GM12878 (cell line): ENCODE measurements around the gene CENPS. TPM values are rescaled to one million over a fixed set of nuclear protein-coding genes. Genes with fewer than 3 reads are reported as not detected.
A peak's percentile ranks its signal among the peaks of the same experiment; 100 is the strongest.

Experiments used
- CHD4 ChIP-seq: fragments of 200-600 bp; sonication (generic); IDR thresholded peaks from 2 replicates; pipeline ENCODE4 v1.6.1; 2016; ENCODE audit warnings: mild to moderate bottlenecking
- EP300 ChIP-seq, 2 experiments: fragments of 150-350 bp in 1 of 2; IDR thresholded peaks; 2 replicates each; pipeline ENCODE4 v1.6.1; 2011 to 2012; ENCODE audit warnings: low read depth in 2 of 2, low read length in 2 of 2, borderline replicate concordance in 1 of 2, improper control_type of control experiment in 1 of 2, inconsistent platforms in 1 of 2; ENCODE audit not compliant: control insufficient read depth in 1 of 2
- EZH2 ChIP-seq: IDR thresholded peaks from 2 replicates; pipeline ENCODE4 v1.6.1; 2012; ENCODE audit warnings: low read depth, mild to moderate bottlenecking, control low read depth, inconsistent platforms, low read length, borderline replicate concordance; ENCODE audit not compliant: control insufficient read depth
- JUND ChIP-seq: IDR thresholded peaks from 2 replicates; pipeline ENCODE4 v1.6.1; 2012; ENCODE audit warnings: low read depth, mild to moderate bottlenecking, low read length, improper control_type of control experiment, moderate library complexity
- KDM1A ChIP-seq: fragments of 200-600 bp; sonication (generic); IDR thresholded peaks from 2 replicates; pipeline ENCODE4 v1.6.1; 2016; ENCODE audit warnings: borderline replicate concordance
- NR2C2 ChIP-seq: IDR thresholded peaks from 2 replicates; pipeline ENCODE4 v1.6.1; 2011; ENCODE audit warnings: borderline replicate concordance, low read depth; ENCODE audit not compliant: control insufficient read depth, insufficient read length
- PAX5 ChIP-seq: IDR thresholded peaks from 2 replicates; pipeline ENCODE4 v1.6.1; 2011; ENCODE audit warnings: low read depth, low read length, borderline replicate concordance
- POLR2A ChIP-seq: IDR thresholded peaks from 2 replicates; pipeline ENCODE4 v1.6.1; 2011; ENCODE audit warnings: low read depth, mild to moderate bottlenecking, low read length
- POLR2AphosphoS2 ChIP-seq: IDR thresholded peaks from 2 replicates; pipeline ENCODE4 v1.6.1; 2011; ENCODE audit warnings: low read depth, mild to moderate bottlenecking, low read length, improper control_type of control experiment, moderate library complexity
- POLR2AphosphoS5 ChIP-seq: IDR thresholded peaks from 2 replicates; pipeline ENCODE4 v1.6.1; 2011; ENCODE audit warnings: mild to moderate bottlenecking, low read length, inconsistent platforms
- RFX5 ChIP-seq: IDR thresholded peaks from 2 replicates; pipeline ENCODE4 v1.6.1; 2011; ENCODE audit warnings: low read depth, low read length, improper control_type of control experiment
- TAF1 ChIP-seq: IDR thresholded peaks from 2 replicates; pipeline ENCODE4 v1.6.1; 2011; ENCODE audit warnings: mild to moderate bottlenecking, low read depth, low read length, borderline replicate concordance
- ZSCAN29 ChIP-seq: fragments of 450-650 bp; IDR thresholded peaks from 2 replicates; pipeline ENCODE4 v1.6.1; 2017; ENCODE audit warnings: mild to moderate bottlenecking, moderate library complexity
- polyA plus RNA-seq, 11 experiments: library from polyadenylated mRNA; depleted of rRNA in 4 of 11; unstranded in 6 of 11; stranded (reverse) in 5 of 11; fragments of >200 nt; fragmentation: Nextera tagmentation in 4 of 11; fragmentation: Illumina TruSeq in 1 of 11; extraction: Ambion mirVana in 4 of 11; extraction: Trizol in 1 of 11; gene quantifications; 1 replicate in 1 of 11; 2 replicates in 10 of 11; pipeline versions ENCODE4 v1.2.1 to v1.2.3, GENCODE V29; 2011 to 2016; ENCODE audit warnings: inconsistent platforms in 2 of 11, missing spikeins in 2 of 11, low read depth in 1 of 11
- total RNA-seq, 4 experiments: library from RNA; depleted of rRNA in 3 of 4; stranded (reverse); fragments of >200 nt in 3 of 4; fragmentation: Illumina TruSeq in 1 of 4; extraction: Trizol in 1 of 4; gene quantifications; 2 replicates each; pipeline versions ENCODE4 v1.2.1 to v1.2.3, GENCODE V29; 2013 to 2021
- TF ChIP-seq, protein P1 (sequence below): fragments of 450-650 bp; IDR thresholded peaks from 2 replicates; pipeline ENCODE4 v1.6.1; 2017; ENCODE audit warnings: antibody characterized with exemption, mild to moderate bottlenecking, moderate library complexity
- TF ChIP-seq, protein P2 (sequence below): fragments of 450-650 bp; IDR thresholded peaks from 2 replicates; pipeline ENCODE4 v1.6.1; 2016; ENCODE audit warnings: mild to moderate bottlenecking
- TF ChIP-seq, protein P3 (sequence below): fragments of 150-350 bp; IDR thresholded peaks from 2 replicates; pipeline ENCODE4 v1.6.1; 2016; ENCODE audit warnings: low read depth, low read length
- TF ChIP-seq, protein P4 (sequence below): fragments of 450-650 bp; IDR thresholded peaks from 2 replicates; pipeline ENCODE4 v1.6.1; 2017; ENCODE audit warnings: mild to moderate bottlenecking, moderate library complexity

The CENPS gene
- total and polyA plus RNA-seq, 10 of the 15 experiments (the other 5 are each of a cell fraction or from before 2014, with no cell fraction given): 9.4 to 51.7 (median 16.7) TPM

DNA sequence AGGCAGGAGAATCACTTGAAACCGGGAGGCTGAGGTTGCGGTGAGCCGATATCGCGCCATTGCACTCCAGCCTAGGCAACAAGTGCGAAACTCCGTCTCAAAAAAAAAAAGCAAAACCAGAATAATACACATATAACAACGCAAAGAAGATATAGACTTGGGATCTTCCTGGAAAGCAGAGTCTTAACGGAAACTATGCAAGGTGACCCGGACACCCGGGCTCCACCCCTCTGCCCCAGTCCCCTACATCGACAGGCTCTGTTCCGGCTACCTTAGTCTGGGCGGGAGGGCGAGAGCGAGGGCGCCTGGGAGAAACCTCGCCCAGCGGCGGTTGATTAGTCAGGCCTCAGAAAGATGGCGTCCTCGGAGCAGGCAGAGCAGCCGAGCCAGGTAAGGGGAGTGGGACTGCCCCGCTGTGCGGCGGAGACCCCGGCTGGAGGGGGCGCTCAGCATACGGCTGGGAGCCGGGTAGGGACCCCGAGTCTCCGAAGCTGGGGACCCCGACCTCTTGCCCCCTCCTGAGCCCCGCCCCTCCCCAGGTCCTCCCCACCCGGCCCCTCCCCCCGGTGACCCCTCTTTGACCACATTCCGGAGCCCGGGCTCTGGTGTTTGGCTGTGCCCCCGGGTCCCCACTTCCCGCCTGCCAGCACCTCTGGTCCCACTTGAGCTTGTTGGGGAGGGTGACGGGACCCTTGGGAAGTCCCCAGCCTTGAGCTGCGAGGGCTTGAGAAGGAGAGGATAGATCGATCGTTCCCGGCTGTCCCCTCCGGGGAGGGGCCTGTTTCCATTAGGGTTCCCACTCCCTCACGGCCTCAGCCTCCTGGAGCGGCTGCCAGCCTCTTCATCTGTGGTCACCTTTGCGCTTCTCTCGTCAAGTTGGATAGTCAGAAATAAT lies 44.6 kb downstream of the CENPS start, which contains the start of gene PEX14 (continued):
- TF ChIP-seq, protein P1, sequence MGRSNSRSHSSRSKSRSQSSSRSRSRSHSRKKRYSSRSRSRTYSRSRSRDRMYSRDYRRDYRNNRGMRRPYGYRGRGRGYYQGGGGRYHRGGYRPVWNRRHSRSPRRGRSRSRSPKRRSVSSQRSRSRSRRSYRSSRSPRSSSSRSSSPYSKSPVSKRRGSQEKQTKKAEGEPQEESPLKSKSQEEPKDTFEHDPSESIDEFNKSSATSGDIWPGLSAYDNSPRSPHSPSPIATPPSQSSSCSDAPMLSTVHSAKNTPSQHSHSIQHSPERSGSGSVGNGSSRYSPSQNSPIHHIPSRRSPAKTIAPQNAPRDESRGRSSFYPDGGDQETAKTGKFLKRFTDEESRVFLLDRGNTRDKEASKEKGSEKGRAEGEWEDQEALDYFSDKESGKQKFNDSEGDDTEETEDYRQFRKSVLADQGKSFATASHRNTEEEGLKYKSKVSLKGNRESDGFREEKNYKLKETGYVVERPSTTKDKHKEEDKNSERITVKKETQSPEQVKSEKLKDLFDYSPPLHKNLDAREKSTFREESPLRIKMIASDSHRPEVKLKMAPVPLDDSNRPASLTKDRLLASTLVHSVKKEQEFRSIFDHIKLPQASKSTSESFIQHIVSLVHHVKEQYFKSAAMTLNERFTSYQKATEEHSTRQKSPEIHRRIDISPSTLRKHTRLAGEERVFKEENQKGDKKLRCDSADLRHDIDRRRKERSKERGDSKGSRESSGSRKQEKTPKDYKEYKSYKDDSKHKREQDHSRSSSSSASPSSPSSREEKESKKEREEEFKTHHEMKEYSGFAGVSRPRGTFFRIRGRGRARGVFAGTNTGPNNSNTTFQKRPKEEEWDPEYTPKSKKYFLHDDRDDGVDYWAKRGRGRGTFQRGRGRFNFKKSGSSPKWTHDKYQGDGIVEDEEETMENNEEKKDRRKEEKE: no peak
- TF ChIP-seq POLR2AphosphoS2: peak; percentile 89; the same call in 1 of the 2 replicates
- no peak for TF ChIP-seq EZH2
- TF ChIP-seq JUND: no peak
- TF ChIP-seq TAF1: peak; percentile 93
- TF ChIP-seq EP300 (IDR thresholded peaks at IDR 0.05; ENCODE audit: borderline replicate concordance in 1 of 2, control insufficient read depth in 1 of 2, low read depth in 2 of 2, low read length in 2 of 2): no peak
- no peak for TF ChIP-seq CHD4
- peak; percentile 73 for TF ChIP-seq POLR2AphosphoS5
- peak; percentile 95 for TF ChIP-seq POLR2A
- TF ChIP-seq, protein P2, sequence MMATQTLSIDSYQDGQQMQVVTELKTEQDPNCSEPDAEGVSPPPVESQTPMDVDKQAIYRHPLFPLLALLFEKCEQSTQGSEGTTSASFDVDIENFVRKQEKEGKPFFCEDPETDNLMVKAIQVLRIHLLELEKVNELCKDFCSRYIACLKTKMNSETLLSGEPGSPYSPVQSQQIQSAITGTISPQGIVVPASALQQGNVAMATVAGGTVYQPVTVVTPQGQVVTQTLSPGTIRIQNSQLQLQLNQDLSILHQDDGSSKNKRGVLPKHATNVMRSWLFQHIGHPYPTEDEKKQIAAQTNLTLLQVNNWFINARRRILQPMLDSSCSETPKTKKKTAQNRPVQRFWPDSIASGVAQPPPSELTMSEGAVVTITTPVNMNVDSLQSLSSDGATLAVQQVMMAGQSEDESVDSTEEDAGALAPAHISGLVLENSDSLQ: no peak
- TF ChIP-seq, protein P3, sequence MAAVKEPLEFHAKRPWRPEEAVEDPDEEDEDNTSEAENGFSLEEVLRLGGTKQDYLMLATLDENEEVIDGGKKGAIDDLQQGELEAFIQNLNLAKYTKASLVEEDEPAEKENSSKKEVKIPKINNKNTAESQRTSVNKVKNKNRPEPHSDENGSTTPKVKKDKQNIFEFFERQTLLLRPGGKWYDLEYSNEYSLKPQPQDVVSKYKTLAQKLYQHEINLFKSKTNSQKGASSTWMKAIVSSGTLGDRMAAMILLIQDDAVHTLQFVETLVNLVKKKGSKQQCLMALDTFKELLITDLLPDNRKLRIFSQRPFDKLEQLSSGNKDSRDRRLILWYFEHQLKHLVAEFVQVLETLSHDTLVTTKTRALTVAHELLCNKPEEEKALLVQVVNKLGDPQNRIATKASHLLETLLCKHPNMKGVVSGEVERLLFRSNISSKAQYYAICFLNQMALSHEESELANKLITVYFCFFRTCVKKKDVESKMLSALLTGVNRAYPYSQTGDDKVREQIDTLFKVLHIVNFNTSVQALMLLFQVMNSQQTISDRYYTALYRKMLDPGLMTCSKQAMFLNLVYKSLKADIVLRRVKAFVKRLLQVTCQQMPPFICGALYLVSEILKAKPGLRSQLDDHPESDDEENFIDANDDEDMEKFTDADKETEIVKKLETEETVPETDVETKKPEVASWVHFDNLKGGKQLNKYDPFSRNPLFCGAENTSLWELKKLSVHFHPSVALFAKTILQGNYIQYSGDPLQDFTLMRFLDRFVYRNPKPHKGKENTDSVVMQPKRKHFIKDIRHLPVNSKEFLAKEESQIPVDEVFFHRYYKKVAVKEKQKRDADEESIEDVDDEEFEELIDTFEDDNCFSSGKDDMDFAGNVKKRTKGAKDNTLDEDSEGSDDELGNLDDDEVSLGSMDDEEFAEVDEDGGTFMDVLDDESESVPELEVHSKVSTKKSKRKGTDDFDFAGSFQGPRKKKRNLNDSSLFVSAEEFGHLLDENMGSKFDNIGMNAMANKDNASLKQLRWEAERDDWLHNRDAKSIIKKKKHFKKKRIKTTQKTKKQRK: peak; percentile 43; the same call in 1 of the 2 replicates
- no peak for TF ChIP-seq PAX5
- no peak for TF ChIP-seq ZSCAN29
- TF ChIP-seq NR2C2: peak; percentile 84
- no peak for TF ChIP-seq KDM1A
- TF ChIP-seq, protein P4, sequence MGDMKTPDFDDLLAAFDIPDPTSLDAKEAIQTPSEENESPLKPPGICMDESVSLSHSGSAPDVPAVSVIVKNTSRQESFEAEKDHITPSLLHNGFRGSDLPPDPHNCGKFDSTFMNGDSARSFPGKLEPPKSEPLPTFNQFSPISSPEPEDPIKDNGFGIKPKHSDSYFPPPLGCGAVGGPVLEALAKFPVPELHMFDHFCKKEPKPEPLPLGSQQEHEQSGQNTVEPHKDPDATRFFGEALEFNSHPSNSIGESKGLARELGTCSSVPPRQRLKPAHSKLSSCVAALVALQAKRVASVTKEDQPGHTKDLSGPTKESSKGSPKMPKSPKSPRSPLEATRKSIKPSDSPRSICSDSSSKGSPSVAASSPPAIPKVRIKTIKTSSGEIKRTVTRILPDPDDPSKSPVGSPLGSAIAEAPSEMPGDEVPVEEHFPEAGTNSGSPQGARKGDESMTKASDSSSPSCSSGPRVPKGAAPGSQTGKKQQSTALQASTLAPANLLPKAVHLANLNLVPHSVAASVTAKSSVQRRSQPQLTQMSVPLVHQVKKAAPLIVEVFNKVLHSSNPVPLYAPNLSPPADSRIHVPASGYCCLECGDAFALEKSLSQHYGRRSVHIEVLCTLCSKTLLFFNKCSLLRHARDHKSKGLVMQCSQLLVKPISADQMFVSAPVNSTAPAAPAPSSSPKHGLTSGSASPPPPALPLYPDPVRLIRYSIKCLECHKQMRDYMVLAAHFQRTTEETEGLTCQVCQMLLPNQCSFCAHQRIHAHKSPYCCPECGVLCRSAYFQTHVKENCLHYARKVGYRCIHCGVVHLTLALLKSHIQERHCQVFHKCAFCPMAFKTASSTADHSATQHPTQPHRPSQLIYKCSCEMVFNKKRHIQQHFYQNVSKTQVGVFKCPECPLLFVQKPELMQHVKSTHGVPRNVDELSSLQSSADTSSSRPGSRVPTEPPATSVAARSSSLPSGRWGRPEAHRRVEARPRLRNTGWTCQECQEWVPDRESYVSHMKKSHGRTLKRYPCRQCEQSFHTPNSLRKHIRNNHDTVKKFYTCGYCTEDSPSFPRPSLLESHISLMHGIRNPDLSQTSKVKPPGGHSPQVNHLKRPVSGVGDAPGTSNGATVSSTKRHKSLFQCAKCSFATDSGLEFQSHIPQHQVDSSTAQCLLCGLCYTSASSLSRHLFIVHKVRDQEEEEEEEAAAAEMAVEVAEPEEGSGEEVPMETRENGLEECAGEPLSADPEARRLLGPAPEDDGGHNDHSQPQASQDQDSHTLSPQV: no peak
- no peak for TF ChIP-seq RFX5
